Esophagus mucosa (tissue), 1 donor: ENCODE data around the gene C1orf159. TPM values are rescaled to one million over a fixed set of nuclear protein-coding genes. Genes with fewer than 3 reads are reported as not detected.
A peak's percentile ranks its signal among the peaks of the same experiment; 100 is the strongest.
"Not testable (repeated sequence)": the region's sequence is repeated elsewhere in the genome, so short reads cannot be mapped to it uniquely, and the experiment has no call there.

Source experiments
- ATAC-seq: fragments of 200-7000 bp; cut with Tn5 transposase; one replicate; pipeline ENCODE4 v1.9.1; 2020
- total RNA-seq: library from RNA; stranded (reverse); gene quantifications from one replicate; pipeline ENCODE4 v1.2.4, GENCODE V29; 2023
- donor health status: DM: yes; HTN: yes; CAD: no.

C1orf159 gene
- total RNA-seq, 1 donor from 2014 or later: 9.4 TPM

- ATAC-seq: no peak
Observed at GRCh38 chr1:1118011-1118875, 2.4 kb upstream of the C1orf159 start.

- no peak for ATAC-seq
Observed at GRCh38 chr1:1117469-1117831, 1.6 kb upstream of the C1orf159 start.

- ATAC-seq: peak; percentile 11
Observed at GRCh38 chr1:1116701-1117468, 996 bp upstream of the C1orf159 start.

- no peak for ATAC-seq
Observed at GRCh38 chr1:1115136-1115785, 628 bp downstream of the C1orf159 start.

- ATAC-seq: no peak
Observed at GRCh38 chr1:1114431-1114830, 1.5 kb downstream of the C1orf159 start.

GRCh38 chr1:1112237-1112985 lies 3.5 kb downstream of the C1orf159 start:
- no peak for ATAC-seq

GRCh38 chr1:1111516-1112236 lies 4.2 kb downstream of the C1orf159 start:
- ATAC-seq: no peak

GRCh38 chr1:1110561-1110971 lies 5.3 kb downstream of the C1orf159 start:
- no peak for ATAC-seq

GRCh38 chr1:1109743-1110142 lies 6.1 kb downstream of the C1orf159 start:
- peak; percentile 65 for ATAC-seq

- ATAC-seq: peak; percentile 15
Observed at GRCh38 chr1:1106510-1107221, 9.2 kb downstream of the C1orf159 start.

- peak; percentile 35 for ATAC-seq
Observed at GRCh38 chr1:1104152-1104551, 11.7 kb downstream of the C1orf159 start.

- no peak for ATAC-seq
Observed at GRCh38 chr1:1101503-1101902, 14.4 kb downstream of the C1orf159 start.

- no peak for ATAC-seq
Observed at GRCh38 chr1:1100296-1100695, 15.6 kb downstream of the C1orf159 start.

GRCh38 chr1:1099506-1100183 lies 16.2 kb downstream of the C1orf159 start:
- no peak for ATAC-seq

- no peak for ATAC-seq
Observed at GRCh38 chr1:1098681-1099421, 17.0 kb downstream of the C1orf159 start.

- ATAC-seq: not testable (repeated sequence)
Observed at GRCh38 chr1:1096136-1096535, 19.8 kb downstream of the C1orf159 start.

- ATAC-seq: no peak
Observed at GRCh38 chr1:1094981-1095380, 20.9 kb downstream of the C1orf159 start.

- ATAC-seq: no peak
Observed at GRCh38 chr1:1093610-1093943, 22.3 kb downstream of the C1orf159 start.

GRCh38 chr1:1092894-1093609 lies 22.8 kb downstream of the C1orf159 start:
- no peak for ATAC-seq
